ENCODE results near the gene FOXA3.

GRCh38 chr19:45900738-45901431 lies 36.8 kb downstream of the FOXA3 start:
- no peak for TF ChIP-seq EZH2phosphoT487 (IDR thresholded peaks at IDR 0.05; ENCODE audit: insufficient read depth, low read depth)
- TF ChIP-seq EZH2 (IDR thresholded peaks at IDR 0.05; ENCODE audit: insufficient read depth, poor library complexity, severe bottlenecking) = no peak
